ENCODE results near the gene TUT1.

DNA sequence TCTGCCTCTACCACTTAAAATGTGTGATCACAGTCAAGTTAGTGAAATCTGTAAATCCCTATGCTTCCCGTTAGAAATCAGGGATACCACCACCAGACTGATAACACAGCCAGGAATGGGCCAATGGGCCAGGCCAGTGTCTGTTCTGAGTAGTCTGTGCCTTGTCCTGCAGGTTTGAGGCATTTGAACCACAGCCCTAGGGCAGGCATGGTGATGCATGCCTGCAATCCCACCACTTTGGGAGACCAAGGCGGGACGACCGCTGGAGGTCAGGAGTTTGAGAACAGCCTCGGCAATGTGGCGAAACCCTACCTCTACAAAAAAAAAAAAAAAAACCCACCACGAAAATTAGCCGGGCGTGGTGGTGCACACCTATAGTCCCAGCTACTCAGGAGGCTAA, 32.7 kb downstream of the TUT1 start:
- TF ChIP-seq CTCF (IDR thresholded peaks at IDR 0.05; ENCODE audit: low read depth, low read length, missing input control) (no peak), MAX (IDR thresholded peaks at IDR 0.05) (no peak), HNF4G (IDR thresholded peaks at IDR 0.05) (no peak), RAD21 (IDR thresholded peaks at IDR 0.05) (no peak), YY1 (IDR thresholded peaks at IDR 0.05) (no peak)

Data from liver (tissue), 3 donors.